Measurements from ENCODE around the gene FTCD. TPM values are rescaled to one million over a fixed set of nuclear protein-coding genes. Genes with fewer than 3 reads are reported as not detected.

FTCD gene
- total and polyA plus RNA-seq, 9 of the 15 experiments (the other 6 are each of a cell fraction or from before 2014, with no cell fraction given): 0.11 to 1.6 (median 0.67) TPM; not detected in 5

DNA sequence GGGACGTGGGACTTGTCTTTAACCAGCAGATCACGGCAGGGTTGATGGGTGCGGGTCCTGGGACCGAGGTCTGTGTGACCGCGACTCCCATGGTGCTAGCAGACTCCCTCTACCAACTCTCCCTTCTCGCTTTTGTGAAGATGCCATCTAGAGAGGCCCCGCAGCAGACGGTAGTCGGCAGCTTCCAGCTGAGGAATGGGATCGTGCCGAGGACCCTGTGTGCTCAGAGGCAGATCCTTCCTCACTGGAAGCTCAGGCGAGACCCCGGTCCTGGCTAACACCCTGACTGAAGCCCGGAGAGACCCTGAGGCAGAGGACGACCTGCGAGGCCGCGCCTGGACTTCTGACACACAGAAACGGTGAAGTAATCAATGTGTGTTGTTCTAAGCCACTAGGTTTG is 41.4 kb upstream of the FTCD start (continued):
- TF ChIP-seq ZBTB33 (CRISPR knock-in tag; IDR thresholded peaks at IDR 0.05) (no peak), ZFP36 (IDR thresholded peaks at IDR 0.05; ENCODE audit: low read depth, low read length, partially characterized antibody) (no peak), TAF1 (IDR thresholded peaks at IDR 0.05; ENCODE audit: control insufficient read depth, extremely low read depth, insufficient read depth, low read length, severe bottlenecking) (no peak)
- TF ChIP-seq, protein P1, sequence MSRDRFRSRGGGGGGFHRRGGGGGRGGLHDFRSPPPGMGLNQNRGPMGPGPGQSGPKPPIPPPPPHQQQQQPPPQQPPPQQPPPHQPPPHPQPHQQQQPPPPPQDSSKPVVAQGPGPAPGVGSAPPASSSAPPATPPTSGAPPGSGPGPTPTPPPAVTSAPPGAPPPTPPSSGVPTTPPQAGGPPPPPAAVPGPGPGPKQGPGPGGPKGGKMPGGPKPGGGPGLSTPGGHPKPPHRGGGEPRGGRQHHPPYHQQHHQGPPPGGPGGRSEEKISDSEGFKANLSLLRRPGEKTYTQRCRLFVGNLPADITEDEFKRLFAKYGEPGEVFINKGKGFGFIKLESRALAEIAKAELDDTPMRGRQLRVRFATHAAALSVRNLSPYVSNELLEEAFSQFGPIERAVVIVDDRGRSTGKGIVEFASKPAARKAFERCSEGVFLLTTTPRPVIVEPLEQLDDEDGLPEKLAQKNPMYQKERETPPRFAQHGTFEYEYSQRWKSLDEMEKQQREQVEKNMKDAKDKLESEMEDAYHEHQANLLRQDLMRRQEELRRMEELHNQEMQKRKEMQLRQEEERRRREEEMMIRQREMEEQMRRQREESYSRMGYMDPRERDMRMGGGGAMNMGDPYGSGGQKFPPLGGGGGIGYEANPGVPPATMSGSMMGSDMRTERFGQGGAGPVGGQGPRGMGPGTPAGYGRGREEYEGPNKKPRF (IDR thresholded peaks at IDR 0.05; ENCODE audit: low read depth, low read length): no peak

DNA sequence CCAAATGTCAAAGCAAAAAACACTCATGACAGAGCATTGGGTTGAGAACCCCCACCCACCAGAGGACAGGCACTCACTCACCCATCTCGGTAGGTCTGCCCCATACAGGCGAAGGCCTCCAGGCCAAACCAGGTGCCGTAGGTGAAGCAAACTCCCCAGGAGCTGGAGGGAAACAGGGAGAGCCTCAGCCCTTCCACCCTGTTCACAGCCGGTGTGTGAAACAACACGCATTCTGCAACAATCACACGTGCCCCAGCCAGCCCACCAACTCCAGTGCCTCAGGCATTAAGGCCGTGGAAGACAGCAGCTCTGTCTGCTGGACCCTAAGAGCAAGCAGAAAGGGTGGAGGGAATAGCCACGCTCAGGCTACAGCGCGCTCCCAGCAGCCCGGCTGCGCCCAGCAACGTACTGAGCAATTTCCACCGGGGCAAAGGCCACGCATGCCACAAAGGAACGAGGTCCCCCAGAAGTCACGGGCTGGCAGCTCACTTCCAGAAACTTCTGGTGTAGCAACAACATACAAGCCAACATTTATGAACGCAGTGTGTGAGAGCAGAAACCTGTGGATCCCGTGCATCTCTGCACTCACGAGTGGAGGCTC is 40.3 kb upstream of the FTCD start:
- Histone ChIP-seq H3K79me2 (ENCODE audit: control insufficient read depth, insufficient read depth, low read length) (no peaks in the 10 kb centered on the region), H3K27me3 (ENCODE audit: control insufficient read depth in 2 of 2, insufficient read depth in 2 of 2, low read length in 2 of 2) (no peaks in the 10 kb centered on the region), H3K9ac (ENCODE audit: insufficient read depth in 1 of 2, low read depth in 2 of 2, low read length in 2 of 2) (no peak overlapping the region), H3K9me3 (replicated peaks; ENCODE audit: control insufficient read depth, insufficient read depth, low read depth, low read length) (no peaks in the 10 kb centered on the region), H3K27ac (ENCODE audit: extremely low read depth, low read depth, low read length) (no peak overlapping the region), H3K36me3 (ENCODE audit: control insufficient read depth, insufficient read depth, low read length) (peaks cover 100% of the 10 kb centered on the region), H3K4me2 (ENCODE audit: insufficient read depth, low read length) (no peak overlapping the region), H2AFZ (ENCODE audit: low read depth, low read length) (no peak overlapping the region), H3K4me1 (replicated peaks in 1 of 2; ENCODE audit: control insufficient read depth in 2 of 2, insufficient read depth in 2 of 2, low read length in 2 of 2) (peaks cover 4 to 18% of the 10 kb centered on the region in 2 experiments; a peak in 3 of 5 replicates), H4K20me1 (replicated peaks; ENCODE audit: control insufficient read depth, insufficient read depth, low read length) (no peaks in the 10 kb centered on the region), H3K9me1 (ENCODE audit: control insufficient read depth, insufficient read depth, low read length) (no peaks in the 10 kb centered on the region), H3K4me3 (no peak overlapping the region)
- intact Hi-C loops (cut with micrococcal nuclease): no loop called here
- ATAC-seq (no peak), FAIRE-seq (no peak), DNase-seq (ENCODE audit: extremely low read depth in 1 of 4, low spot score in 3 of 4) (no peak)
- POLR2A ChIA-PET: interaction anchor here (0.6 kb wide), 2 partner anchors 20 to 1503 kb away, joined by 3 read pairs; no protein-coding TSS in a partner anchor
- TF ChIP-seq HNRNPL (IDR thresholded peaks at IDR 0.05; ENCODE audit: low read depth, low read length) (no peak), SAP30 (IDR thresholded peaks at IDR 0.05; ENCODE audit: borderline replicate concordance, insufficient read depth, low read depth, low read length, poor library complexity, severe bottlenecking) (no peak), ATF4 (CRISPR knock-in tag; IDR thresholded peaks at IDR 0.05) (no peak), OTX1 (CRISPR knock-in tag; IDR thresholded peaks at IDR 0.05) (no peak), ZHX1 (conservative IDR thresholded peaks at IDR 0.05; ENCODE audit: low read length) (no peak), RFX1 (IDR thresholded peaks at IDR 0.05) (no peak)
- CTCF ChIA-PET (ENCODE audit: low intra/inter-chr PET ratio): no interaction called here
- no TSS peak for BruUV-seq (replicated peaks)
- in situ Hi-C loops (cut with MboI): no loop called here
- WGBS (ENCODE audit: insufficient coverage, low coverage, missing lambda C conversion rate): 88% methylated on average over 20 of the region's 20 CpGs
